ENCODE measurements around the gene SEPTIN7.

The SEPTIN7 gene

GRCh38 chr7:35839860-35840854, 39.3 kb downstream of the SEPTIN7 start:
- DNase-seq, result no peak

- no peak for DNase-seq
These were observed 46.1 kb downstream of the SEPTIN7 start for GRCh38 chr7:35846816-35847412.

- DNase-seq, result no peak
These were observed 47.9 kb downstream of the SEPTIN7 start for GRCh38 chr7:35848725-35849124.

- no peak for DNase-seq
These were observed 48.4 kb downstream of the SEPTIN7 start for GRCh38 chr7:35849158-35849831.

GRCh38 chr7:35849954-35850353, 49.1 kb downstream of the SEPTIN7 start:
- DNase-seq, result no peak
